GM20431 (cell line): ENCODE data around the gene MYCL.

Source experiments
- in situ Hi-C: fragments of 300-500 bp; cut with MseI, MboI; formaldehyde crosslinking; loops from one replicate; pipeline ENCODE4 v1.15.0; 2020; ENCODE audit warnings: low sequenced_read_pairs; ENCODE audit not compliant: unreplicated experiment

The MYCL gene

GRCh38 chr1:39857126-39857878, 44.4 kb downstream of the MYCL start:
- in situ Hi-C loops, result no loop called here

GRCh38 chr1:39854738-39855137, 47.0 kb downstream of the MYCL start:
- in situ Hi-C loops, result no loop called here

GRCh38 chr1:39854314-39854713, 47.4 kb downstream of the MYCL start:
- in situ Hi-C loops, result no loop called here

- in situ Hi-C loops, result no loop called here
Measured at GRCh38 chr1:39852876-39853275, 48.8 kb downstream of the MYCL start.

GRCh38 chr1:39852214-39852791, 49.4 kb downstream of the MYCL start:
- in situ Hi-C loops, result no loop called here

- in situ Hi-C loops, result no loop called here
Measured at GRCh38 chr1:39850606-39851216, 51.0 kb downstream of the MYCL start.

- in situ Hi-C loops, result no loop called here
Measured at GRCh38 chr1:39849203-39849602, 52.5 kb downstream of the MYCL start.

GRCh38 chr1:39847940-39848339, 53.8 kb downstream of the MYCL start:
- in situ Hi-C loops, result no loop called here

- in situ Hi-C loops, result no loop called here
Measured at GRCh38 chr1:39846796-39847195, 54.9 kb downstream of the MYCL start.

- in situ Hi-C loops, result no loop called here
Measured at GRCh38 chr1:39845569-39846566, 55.8 kb downstream of the MYCL start.
